GM12864 (cell line): Measurements from ENCODE around the gene C16orf74.

Experiments
- DNase-seq: peaks from one replicate; pipeline ENCODE4 v3.0.0-alpha.2; 2011; ENCODE audit warnings: low read depth
- H3K4me3 ChIP-seq: 2 replicates; pipeline ENCODE4 v1.5.1; 2011; ENCODE audit warnings: mild to moderate bottlenecking, low read depth, low read length, control low read depth
- TF ChIP-seq, protein P1 (sequence below): IDR thresholded peaks from 2 replicates; pipeline ENCODE4 v1.5.1; 2011; ENCODE audit warnings: low read depth, mild to moderate bottlenecking, moderate library complexity, low read length, control low read depth, inconsistent platforms; ENCODE audit errors: missing control alignments

C16orf74 gene

DNA sequence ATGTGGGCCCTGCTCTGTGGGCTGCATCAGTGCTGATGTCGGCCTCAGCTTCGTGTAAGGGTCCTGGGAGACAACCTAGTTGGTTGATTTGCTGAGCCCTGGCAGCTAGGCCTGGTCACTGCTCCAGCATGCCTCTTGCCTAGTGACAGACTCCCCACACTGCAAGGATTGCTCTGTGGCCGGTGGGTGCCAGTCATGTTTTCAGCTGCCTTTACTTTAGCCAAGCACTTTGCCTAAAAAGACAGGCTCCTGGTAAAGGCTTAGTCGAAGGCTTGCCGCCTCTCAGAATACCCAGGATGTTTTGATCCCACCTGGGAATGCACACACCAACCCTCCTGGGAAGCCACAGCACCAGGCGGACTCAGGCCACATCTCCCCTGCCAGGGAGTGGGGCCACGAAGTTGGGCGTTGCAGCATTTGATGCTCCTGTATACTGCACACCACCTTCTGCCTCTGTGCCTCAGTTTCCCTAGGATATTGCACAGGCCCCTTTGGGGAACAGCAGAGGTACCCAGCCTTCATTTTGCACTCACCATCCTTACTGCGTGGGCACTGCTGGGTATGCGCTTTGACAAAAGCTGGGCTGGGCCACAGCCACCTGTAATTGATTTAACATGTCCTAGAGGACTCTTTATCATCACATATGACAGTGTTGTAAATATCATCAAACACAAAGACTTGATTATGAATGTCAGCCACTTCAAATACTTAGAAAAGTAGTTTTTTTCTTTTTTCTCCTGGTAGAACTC lies 82.0 kb downstream of the C16orf74 start:
- TF ChIP-seq, protein P1, sequence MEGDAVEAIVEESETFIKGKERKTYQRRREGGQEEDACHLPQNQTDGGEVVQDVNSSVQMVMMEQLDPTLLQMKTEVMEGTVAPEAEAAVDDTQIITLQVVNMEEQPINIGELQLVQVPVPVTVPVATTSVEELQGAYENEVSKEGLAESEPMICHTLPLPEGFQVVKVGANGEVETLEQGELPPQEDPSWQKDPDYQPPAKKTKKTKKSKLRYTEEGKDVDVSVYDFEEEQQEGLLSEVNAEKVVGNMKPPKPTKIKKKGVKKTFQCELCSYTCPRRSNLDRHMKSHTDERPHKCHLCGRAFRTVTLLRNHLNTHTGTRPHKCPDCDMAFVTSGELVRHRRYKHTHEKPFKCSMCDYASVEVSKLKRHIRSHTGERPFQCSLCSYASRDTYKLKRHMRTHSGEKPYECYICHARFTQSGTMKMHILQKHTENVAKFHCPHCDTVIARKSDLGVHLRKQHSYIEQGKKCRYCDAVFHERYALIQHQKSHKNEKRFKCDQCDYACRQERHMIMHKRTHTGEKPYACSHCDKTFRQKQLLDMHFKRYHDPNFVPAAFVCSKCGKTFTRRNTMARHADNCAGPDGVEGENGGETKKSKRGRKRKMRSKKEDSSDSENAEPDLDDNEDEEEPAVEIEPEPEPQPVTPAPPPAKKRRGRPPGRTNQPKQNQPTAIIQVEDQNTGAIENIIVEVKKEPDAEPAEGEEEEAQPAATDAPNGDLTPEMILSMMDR = no peak
- no peak overlapping the region for H3K4me3 ChIP-seq
- no peak for DNase-seq

DNA sequence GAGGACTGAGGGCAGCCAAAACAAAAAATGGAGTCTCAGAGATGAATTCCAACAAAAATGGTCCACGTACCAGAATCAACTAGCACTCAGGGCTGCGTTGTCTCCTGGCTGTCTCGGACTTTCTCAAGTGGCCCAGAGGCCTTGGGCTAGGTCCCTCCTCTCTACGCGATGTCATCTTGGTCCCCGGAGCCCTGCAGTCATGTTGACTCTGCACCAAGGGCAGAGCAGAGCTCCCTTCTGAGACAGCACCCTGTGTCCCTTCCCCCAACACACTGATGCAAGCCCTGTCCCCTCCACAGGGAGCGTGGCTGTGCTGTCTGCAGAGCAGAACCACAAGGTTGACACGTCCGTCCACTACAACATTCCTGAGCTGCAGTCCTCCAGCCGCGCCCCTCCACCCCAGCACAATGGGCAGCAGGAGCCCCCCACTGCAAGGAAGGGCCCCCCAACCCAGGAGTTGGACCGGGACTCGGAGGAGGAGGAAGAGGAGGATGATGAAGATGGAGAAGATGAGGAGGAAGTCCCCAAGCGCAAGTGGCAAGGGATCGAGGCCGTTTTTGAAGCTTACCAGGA lies 83.0 kb downstream of the C16orf74 start:
- H3K4me3 ChIP-seq = no peak overlapping the region
- DNase-seq = no peak
- TF ChIP-seq, protein P1 = no peak

DNA sequence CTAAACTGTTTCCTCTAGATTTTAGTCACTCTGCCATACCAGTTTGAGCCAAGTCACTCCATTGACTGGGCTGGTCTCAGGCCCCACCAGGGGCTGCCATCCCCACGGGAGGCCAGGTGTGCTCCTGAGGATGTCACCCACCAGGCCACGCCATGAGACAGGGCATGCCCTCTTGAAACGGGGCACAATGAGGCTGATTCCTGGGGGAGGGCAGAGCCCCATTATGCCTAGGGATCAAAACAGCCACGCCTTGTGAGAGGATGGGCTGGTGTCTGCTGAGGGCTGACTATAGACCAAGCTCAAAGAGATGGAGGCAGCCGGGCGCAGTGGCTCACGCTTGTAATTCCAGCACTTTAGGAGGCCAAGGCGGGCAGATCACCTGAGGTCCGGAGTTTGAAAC lies 83.6 kb downstream of the C16orf74 start:
- TF ChIP-seq, protein P1 = no peak
- no peak for DNase-seq
- no peak overlapping the region for H3K4me3 ChIP-seq

DNA sequence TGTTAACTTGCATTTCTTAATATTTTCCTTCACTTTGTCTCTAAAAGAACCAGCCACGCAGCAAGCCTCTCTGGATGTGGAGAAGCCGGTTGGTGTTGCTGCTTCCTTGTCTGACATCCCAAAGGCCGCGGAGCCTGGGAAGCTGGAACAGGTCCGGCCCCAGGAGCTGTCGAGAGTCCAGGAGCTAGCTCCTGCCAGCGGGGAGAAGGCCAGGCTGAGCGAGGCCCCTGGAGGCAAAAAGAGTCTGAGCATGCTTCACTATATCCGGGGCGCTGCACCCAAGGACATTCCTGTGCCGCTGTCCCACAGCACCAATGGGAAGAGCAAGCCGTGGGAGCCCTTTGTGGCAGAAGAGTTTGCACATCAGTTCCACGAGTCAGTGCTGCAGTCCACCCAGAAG lies 85.0 kb downstream of the C16orf74 start:
- TF ChIP-seq, protein P1 = no peak
- no peak overlapping the region for H3K4me3 ChIP-seq
- no peak for DNase-seq

- TF ChIP-seq, protein P1 = no peak
- no peak overlapping the region for H3K4me3 ChIP-seq
- no peak for DNase-seq
These were observed 85.5 kb downstream of the C16orf74 start for GRCh38 chr16:85665373-85665740.

DNA sequence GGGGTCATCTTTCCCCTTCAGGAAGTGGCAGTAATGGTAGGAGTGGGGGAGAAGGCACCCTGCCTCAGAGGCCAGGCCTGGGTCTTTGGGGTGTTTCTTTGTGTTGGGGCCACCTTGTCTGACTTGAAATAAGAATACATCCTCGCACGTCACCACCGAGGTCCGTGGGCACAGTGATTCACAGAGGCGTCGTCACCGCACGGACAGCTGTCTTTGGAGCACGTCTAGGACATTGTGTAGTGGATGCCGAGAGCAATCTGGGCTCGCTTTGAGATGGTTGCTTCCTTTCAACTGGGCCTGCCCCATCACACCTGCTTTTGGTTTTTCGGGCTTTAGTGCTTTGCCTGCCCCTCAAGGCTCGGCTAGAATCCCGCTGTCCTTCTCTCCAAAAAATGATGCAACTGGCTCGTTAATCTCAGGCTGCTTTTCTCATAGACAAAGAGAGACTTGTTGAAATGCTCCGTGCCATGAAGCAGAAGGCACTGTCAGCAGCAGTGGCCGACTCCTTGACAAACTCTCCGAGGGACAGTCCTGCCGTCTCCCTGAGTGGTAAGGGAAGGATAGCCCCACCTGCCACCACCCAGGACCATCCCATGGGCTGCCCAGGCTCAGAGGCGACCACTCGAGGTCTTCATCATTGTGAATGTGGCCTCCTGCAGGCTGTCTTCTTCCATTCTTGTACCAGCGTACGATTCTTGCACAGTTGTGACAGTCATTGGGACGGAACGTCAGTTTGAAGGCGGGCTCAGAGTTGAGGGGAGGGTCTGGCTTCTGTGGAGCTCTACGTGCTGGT lies 86.1 kb downstream of the C16orf74 start:
- TF ChIP-seq, protein P1 = no peak
- DNase-seq = no peak
- no peak overlapping the region for H3K4me3 ChIP-seq
